ENCODE results near the gene PTPRS.
A peak's percentile ranks its signal among the peaks of the same experiment; 100 is the strongest.

The PTPRS gene

GRCh38 chr19:5339198-5339949 lies 1.2 kb downstream of the PTPRS start (continued):
- TF ChIP-seq SETDB1 (IDR thresholded peaks at IDR 0.05; ENCODE audit: insufficient read length, low read length) (no peak), ZNF433 (tag by site-specific recombination; IDR thresholded peaks at IDR 0.05; ENCODE audit: low read depth) (no peak), ZNF132 (tag by site-specific recombination; IDR thresholded peaks at IDR 0.05; ENCODE audit: borderline replicate concordance) (no peak), ZNF571 (tag by site-specific recombination; IDR thresholded peaks at IDR 0.05) (no peak), ZNF558 (tag by site-specific recombination; IDR thresholded peaks at IDR 0.05) (no peak), ZNF140 (tag by site-specific recombination; IDR thresholded peaks at IDR 0.05) (no peak), BCL11B (tag by site-specific recombination; IDR thresholded peaks at IDR 0.05; ENCODE audit: low read depth) (no peak), ZNF645 (tag by site-specific recombination; IDR thresholded peaks at IDR 0.05) (no peak), ZNF768 (tag by site-specific recombination; IDR thresholded peaks at IDR 0.05) (no peak), SP2 (tag by site-specific recombination; IDR thresholded peaks at IDR 0.05) (peak; percentile 11; the same call in 1 of the 2 replicates), ZNF311 (tag by site-specific recombination; IDR thresholded peaks at IDR 0.05; ENCODE audit: borderline replicate concordance) (no peak), MEIS1 (CRISPR knock-in tag; IDR thresholded peaks at IDR 0.05; ENCODE audit: borderline replicate concordance) (no peak), ZNF10 (tag by site-specific recombination; IDR thresholded peaks at IDR 0.05) (no peak), ZNF501 (tag by site-specific recombination; IDR thresholded peaks at IDR 0.05) (no peak), ZNF211 (tag by site-specific recombination; IDR thresholded peaks at IDR 0.05; ENCODE audit: low read depth) (no peak), ZNF624 (tag by site-specific recombination; IDR thresholded peaks at IDR 0.05) (no peak), ZIC2 (tag by site-specific recombination; IDR thresholded peaks at IDR 0.05) (peak; percentile 83), EGR2 (tag by site-specific recombination; IDR thresholded peaks at IDR 0.05; ENCODE audit: low read depth) (no peak), ZNF121 (tag by site-specific recombination; IDR thresholded peaks at IDR 0.05) (no peak), ZNF148 (tag by site-specific recombination; IDR thresholded peaks at IDR 0.05; ENCODE audit: borderline replicate concordance) (no peak), FEZF1 (tag by site-specific recombination; IDR thresholded peaks at IDR 0.05) (no peak), ZSCAN16 (tag by site-specific recombination; IDR thresholded peaks at IDR 0.05) (no peak), PATZ1 (tag by site-specific recombination; IDR thresholded peaks at IDR 0.05) (peak; percentile 97), ZNF24 (tag by site-specific recombination; IDR thresholded peaks at IDR 0.05) (no peak), ZFP69B (tag by site-specific recombination; IDR thresholded peaks at IDR 0.05) (no peak), ZNF76 (tag by site-specific recombination; IDR thresholded peaks at IDR 0.05; ENCODE audit: borderline replicate concordance, low read depth) (0 out of 2 replicates have a peak, but pooled peaks have one; percentile 30), ZNF202 (tag by site-specific recombination; IDR thresholded peaks at IDR 0.05; ENCODE audit: borderline replicate concordance) (no peak), ZNF394 (tag by site-specific recombination; IDR thresholded peaks at IDR 0.05; ENCODE audit: borderline replicate concordance) (no peak), OVOL3 (tag by site-specific recombination; IDR thresholded peaks at IDR 0.05) (no peak)
- TF ChIP-seq, protein P1, sequence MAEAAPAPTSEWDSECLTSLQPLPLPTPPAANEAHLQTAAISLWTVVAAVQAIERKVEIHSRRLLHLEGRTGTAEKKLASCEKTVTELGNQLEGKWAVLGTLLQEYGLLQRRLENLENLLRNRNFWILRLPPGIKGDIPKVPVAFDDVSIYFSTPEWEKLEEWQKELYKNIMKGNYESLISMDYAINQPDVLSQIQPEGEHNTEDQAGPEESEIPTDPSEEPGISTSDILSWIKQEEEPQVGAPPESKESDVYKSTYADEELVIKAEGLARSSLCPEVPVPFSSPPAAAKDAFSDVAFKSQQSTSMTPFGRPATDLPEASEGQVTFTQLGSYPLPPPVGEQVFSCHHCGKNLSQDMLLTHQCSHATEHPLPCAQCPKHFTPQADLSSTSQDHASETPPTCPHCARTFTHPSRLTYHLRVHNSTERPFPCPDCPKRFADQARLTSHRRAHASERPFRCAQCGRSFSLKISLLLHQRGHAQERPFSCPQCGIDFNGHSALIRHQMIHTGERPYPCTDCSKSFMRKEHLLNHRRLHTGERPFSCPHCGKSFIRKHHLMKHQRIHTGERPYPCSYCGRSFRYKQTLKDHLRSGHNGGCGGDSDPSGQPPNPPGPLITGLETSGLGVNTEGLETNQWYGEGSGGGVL (tag by site-specific recombination; IDR thresholded peaks at IDR 0.05), result peak; percentile 69
- TF ChIP-seq, protein P2, sequence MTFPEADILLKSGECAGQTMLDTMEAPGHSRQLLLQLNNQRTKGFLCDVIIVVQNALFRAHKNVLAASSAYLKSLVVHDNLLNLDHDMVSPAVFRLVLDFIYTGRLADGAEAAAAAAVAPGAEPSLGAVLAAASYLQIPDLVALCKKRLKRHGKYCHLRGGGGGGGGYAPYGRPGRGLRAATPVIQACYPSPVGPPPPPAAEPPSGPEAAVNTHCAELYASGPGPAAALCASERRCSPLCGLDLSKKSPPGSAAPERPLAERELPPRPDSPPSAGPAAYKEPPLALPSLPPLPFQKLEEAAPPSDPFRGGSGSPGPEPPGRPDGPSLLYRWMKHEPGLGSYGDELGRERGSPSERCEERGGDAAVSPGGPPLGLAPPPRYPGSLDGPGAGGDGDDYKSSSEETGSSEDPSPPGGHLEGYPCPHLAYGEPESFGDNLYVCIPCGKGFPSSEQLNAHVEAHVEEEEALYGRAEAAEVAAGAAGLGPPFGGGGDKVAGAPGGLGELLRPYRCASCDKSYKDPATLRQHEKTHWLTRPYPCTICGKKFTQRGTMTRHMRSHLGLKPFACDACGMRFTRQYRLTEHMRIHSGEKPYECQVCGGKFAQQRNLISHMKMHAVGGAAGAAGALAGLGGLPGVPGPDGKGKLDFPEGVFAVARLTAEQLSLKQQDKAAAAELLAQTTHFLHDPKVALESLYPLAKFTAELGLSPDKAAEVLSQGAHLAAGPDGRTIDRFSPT (tag by site-specific recombination; IDR thresholded peaks at IDR 0.05), result no peak
